H9 (cell line): Measurements from ENCODE around the gene RAD23B. TPM values are rescaled to one million over a fixed set of nuclear protein-coding genes. Genes with fewer than 3 reads are reported as not detected.

Source experiments
- DNase-seq: peaks from one replicate; pipeline ENCODE4 v3.0.0-alpha.2; 2017
- H2AFZ ChIP-seq: one replicate; pipeline ENCODE4 v1.6.1; 2013; ENCODE audit warnings: mild to moderate bottlenecking, low read length, control low read depth, moderate library complexity
- H2AK5ac ChIP-seq: 2 replicates; pipeline ENCODE4 v1.6.1; 2013; ENCODE audit warnings: low read length, control low read depth, mixed read lengths; ENCODE audit not compliant: insufficient read length
- H2BK120ac ChIP-seq: one replicate; pipeline ENCODE4 v1.6.1; 2013; ENCODE audit warnings: low read depth, mild to moderate bottlenecking, low read length, control low read depth, inconsistent platforms; ENCODE audit not compliant: poor library complexity, severe bottlenecking
- H2BK12ac ChIP-seq: 2 replicates; pipeline ENCODE4 v1.6.1; 2013; ENCODE audit warnings: low read length, control low read depth, mixed read lengths, low read depth; ENCODE audit not compliant: insufficient read length
- H2BK15ac ChIP-seq: 2 replicates; pipeline ENCODE4 v1.6.1; 2013; ENCODE audit warnings: low read depth, low read length, control low read depth
- H2BK20ac ChIP-seq: one replicate; pipeline ENCODE4 v1.6.1; 2013; ENCODE audit warnings: low read depth, mild to moderate bottlenecking, low read length, control low read depth, inconsistent platforms; ENCODE audit not compliant: poor library complexity, severe bottlenecking
- H2BK5ac ChIP-seq: 2 replicates; pipeline ENCODE4 v1.6.1; 2013; ENCODE audit warnings: low read length, control low read depth, mixed read lengths; ENCODE audit not compliant: insufficient read length
- H3K14ac ChIP-seq: 2 replicates; pipeline ENCODE4 v1.6.1; 2013; ENCODE audit warnings: low read length, control low read depth; ENCODE audit not compliant: insufficient read depth
- H3K18ac ChIP-seq: 2 replicates; pipeline ENCODE4 v1.6.1; 2013; ENCODE audit warnings: low read depth, mild to moderate bottlenecking, mixed read lengths, low read length, control low read depth; ENCODE audit not compliant: insufficient read length
- H3K23ac ChIP-seq: 2 replicates; pipeline ENCODE4 v1.6.1; 2013; ENCODE audit warnings: low read length, control low read depth, mixed read lengths, low read depth; ENCODE audit not compliant: insufficient read length
- H3K23me2 ChIP-seq: 2 replicates; pipeline ENCODE4 v1.6.1; 2013; ENCODE audit warnings: low read depth, mild to moderate bottlenecking, mixed read lengths, low read length, control low read depth; ENCODE audit not compliant: insufficient read length, poor library complexity, severe bottlenecking
- H3K27ac ChIP-seq: 2 replicates; pipeline ENCODE4 v1.5.1; 2013; ENCODE audit warnings: low read length, control low read depth, mixed read lengths, low read depth; ENCODE audit not compliant: insufficient read length
- H3K27me3 ChIP-seq: 2 replicates; pipeline ENCODE4 v1.6.1; 2013; ENCODE audit warnings: low read length, control low read depth, inconsistent platforms; ENCODE audit not compliant: insufficient read depth
- H3K4ac ChIP-seq: 2 replicates; pipeline ENCODE4 v1.6.1; 2013; ENCODE audit warnings: low read depth, mild to moderate bottlenecking, control low read depth, inconsistent platforms, low read length, moderate library complexity
- H3K4me1 ChIP-seq: 2 replicates; pipeline ENCODE4 v1.6.1; 2013; ENCODE audit warnings: low read length, control low read depth, inconsistent platforms; ENCODE audit not compliant: insufficient read depth
- H3K4me2 ChIP-seq: 2 replicates; pipeline ENCODE4 v1.6.1; 2013; ENCODE audit warnings: low read length, control low read depth, mixed read lengths; ENCODE audit not compliant: insufficient read length, insufficient read depth
- H3K56ac ChIP-seq: 2 replicates; pipeline ENCODE4 v1.6.1; 2013; ENCODE audit warnings: low read depth, mild to moderate bottlenecking, mixed read lengths, low read length, control low read depth; ENCODE audit not compliant: insufficient read length
- H3K79me1 ChIP-seq: 2 replicates; pipeline ENCODE4 v1.6.1; 2013; ENCODE audit warnings: low read depth, mild to moderate bottlenecking, moderate library complexity, low read length, control low read depth, inconsistent platforms; ENCODE audit not compliant: insufficient read depth, poor library complexity, severe bottlenecking
- H3K79me2 ChIP-seq: 2 replicates; pipeline ENCODE4 v1.6.1; 2013; ENCODE audit warnings: low read length, control low read depth, inconsistent platforms; ENCODE audit not compliant: insufficient read depth
- H3K9ac ChIP-seq: 2 replicates; pipeline ENCODE4 v1.6.1; 2013; ENCODE audit warnings: low read length, control low read depth, mixed read lengths; ENCODE audit not compliant: insufficient read length; ENCODE audit errors: extremely low read depth
- H3K9me3 ChIP-seq: one replicate; pipeline ENCODE4 v1.6.1; 2013; ENCODE audit warnings: low read depth, low read length, inconsistent platforms; ENCODE audit not compliant: control insufficient read depth
- H3T11ph ChIP-seq: one replicate; pipeline ENCODE4 v1.6.1; 2013; ENCODE audit warnings: mild to moderate bottlenecking, low read length, control low read depth, inconsistent platforms
- H4K20me1 ChIP-seq: one replicate; pipeline ENCODE4 v1.6.1; 2013; ENCODE audit not compliant: control insufficient read depth, insufficient read length, insufficient read depth
- H4K5ac ChIP-seq: 2 replicates; pipeline ENCODE4 v1.6.1; 2013; ENCODE audit warnings: low read depth, mild to moderate bottlenecking, mixed read lengths, low read length, control low read depth; ENCODE audit not compliant: insufficient read length
- H4K8ac ChIP-seq: replicated peaks from 2 replicates; pipeline ENCODE4 v1.6.1; 2013; ENCODE audit warnings: low read length, control low read depth, mixed read lengths, low read depth; ENCODE audit not compliant: insufficient read length
- H4K91ac ChIP-seq: 2 replicates; pipeline ENCODE4 v1.6.1; 2013; ENCODE audit warnings: low read depth, mild to moderate bottlenecking, moderate library complexity, mixed read lengths, low read length, control low read depth; ENCODE audit not compliant: insufficient read length
- H3K27ac Mint-ChIP-seq, 3 experiments: 2 replicates in 2 of 3; 3 replicates in 1 of 3; pipeline ENCODE4 v1.8.0; 2020 to 2021; ENCODE audit warnings: mixed read lengths in 3 of 3, mild to moderate bottlenecking in 1 of 3, moderate library complexity in 1 of 3
- H3K27me3 Mint-ChIP-seq: 2 replicates; pipeline ENCODE4 v1.8.0; 2021; ENCODE audit warnings: low read depth, mild to moderate bottlenecking, moderate library complexity, mixed read lengths
- H3K36me3 Mint-ChIP-seq, 3 experiments: 2 replicates in 2 of 3; 3 replicates in 1 of 3; pipeline ENCODE4 v1.8.0; 2020 to 2021; ENCODE audit warnings: low read depth in 3 of 3, mixed read lengths in 3 of 3; ENCODE audit not compliant: insufficient read depth in 1 of 3
- H3K4me1 Mint-ChIP-seq, 2 experiments: 2 replicates each; pipeline ENCODE4 v1.8.0; 2020; ENCODE audit warnings: mixed read lengths in 2 of 2
- H3K4me3 Mint-ChIP-seq, 2 experiments: 2 replicates in 1 of 2; 3 replicates in 1 of 2; pipeline ENCODE4 v1.8.0; 2020 to 2021; ENCODE audit warnings: mild to moderate bottlenecking in 2 of 2, mixed read lengths in 2 of 2, moderate library complexity in 1 of 2
- H3K9me3 Mint-ChIP-seq, 2 experiments: 2 replicates in 1 of 2; 3 replicates in 1 of 2; pipeline ENCODE4 v1.8.0; 2020; ENCODE audit warnings: mild to moderate bottlenecking in 2 of 2, mixed read lengths in 2 of 2, moderate library complexity in 1 of 2
- WGBS: extraction: QIAGEN DNeasy Blood & Tissue Kit; methylation state at CpG from one replicate; pipeline ENCODE4 v1.1.7; 2013; ENCODE audit warnings: missing lambda C conversion rate, low lambda C conversion rate, mixed read lengths; ENCODE audit not compliant: insufficient read length; ENCODE audit errors: extremely low coverage; 5-methylcytosine and 5-hydroxymethylcytosine counted together
- total RNA-seq: library from RNA; stranded (reverse); gene quantifications from 2 replicates; pipeline ENCODE4 v1.2.1, GENCODE V29; 2021
- TF ChIP-seq, protein P1 (sequence below): fragments of 200-600 bp; sonication (generic); conservative IDR thresholded peaks from 3 replicates; pipeline ENCODE4 v1.8.0; 2021; ENCODE audit warnings: antibody characterized with exemption, mild to moderate bottlenecking

Gene RAD23B
- total RNA-seq, 1 experiment from 2014 or later, result 154 TPM

DNA sequence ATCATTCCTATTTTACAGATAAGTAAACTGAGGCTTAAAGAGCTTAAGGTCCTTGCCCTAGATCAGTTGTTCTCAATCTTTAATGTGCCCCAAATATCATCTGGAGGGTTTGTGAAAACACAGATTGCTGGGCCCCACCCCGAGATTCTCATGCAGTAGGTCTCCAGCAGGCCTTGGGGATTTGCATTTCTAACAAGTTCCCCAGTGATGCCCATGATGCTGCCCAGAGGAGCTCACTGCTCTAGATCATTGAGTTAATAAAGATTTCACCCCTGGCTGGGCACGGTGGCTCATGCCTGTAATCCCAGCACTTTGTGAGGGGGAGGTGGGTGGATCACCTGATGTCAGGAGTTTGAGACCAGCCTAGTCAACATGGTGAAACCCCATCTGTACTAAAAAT lies 42.8 kb upstream of the RAD23B start:
- H3K23ac ChIP-seq, result no peak overlapping the region
- H3K27me3 ChIP-seq, result no peaks in the 10 kb centered on the region
- no peak overlapping the region for H2BK12ac ChIP-seq
- no peak for DNase-seq
- no CpG with 5 or more reads among the region's 2 CpGs for WGBS
- no peaks in the 10 kb centered on the region for H4K20me1 ChIP-seq
- no peak overlapping the region for H3K56ac ChIP-seq
- H3K79me1 ChIP-seq, result no peaks in the 10 kb centered on the region
- no peaks in the 10 kb centered on the region for H3K79me2 ChIP-seq
- no peak overlapping the region for H4K5ac ChIP-seq
- no peaks in the 10 kb centered on the region; the same call in 1 of the 2 replicates for H3K27me3 Mint-ChIP-seq
- no peaks in the 10 kb centered on the region for H3K9me3 ChIP-seq
- H3K18ac ChIP-seq, result no peak overlapping the region
- peaks cover 34% of the 10 kb centered on the region in 2 experiments for H3K4me1 Mint-ChIP-seq
- no peak overlapping the region for H2BK15ac ChIP-seq
- H2AK5ac ChIP-seq, result no peak overlapping the region
- no peak overlapping the region for H3K4me2 ChIP-seq
- no peak overlapping the region for H3K4ac ChIP-seq
- H3T11ph ChIP-seq, result no peak overlapping the region
- no peak overlapping the region for H2BK5ac ChIP-seq
- no peak overlapping the region for H2BK20ac ChIP-seq
- no peaks in the 10 kb centered on the region for H3K36me3 Mint-ChIP-seq
- no peak overlapping the region for H3K9ac ChIP-seq
- H3K27ac ChIP-seq, result no peak overlapping the region
- no peak overlapping the region for H2AFZ ChIP-seq
- no peak overlapping the region for H3K4me3 Mint-ChIP-seq
- H3K9me3 Mint-ChIP-seq, result no peaks in the 10 kb centered on the region
- H4K8ac ChIP-seq, result no peak overlapping the region
- H2BK120ac ChIP-seq, result no peak overlapping the region
- no peak overlapping the region; a peak in 1 of 7 replicates for H3K27ac Mint-ChIP-seq
- TF ChIP-seq, protein P1, sequence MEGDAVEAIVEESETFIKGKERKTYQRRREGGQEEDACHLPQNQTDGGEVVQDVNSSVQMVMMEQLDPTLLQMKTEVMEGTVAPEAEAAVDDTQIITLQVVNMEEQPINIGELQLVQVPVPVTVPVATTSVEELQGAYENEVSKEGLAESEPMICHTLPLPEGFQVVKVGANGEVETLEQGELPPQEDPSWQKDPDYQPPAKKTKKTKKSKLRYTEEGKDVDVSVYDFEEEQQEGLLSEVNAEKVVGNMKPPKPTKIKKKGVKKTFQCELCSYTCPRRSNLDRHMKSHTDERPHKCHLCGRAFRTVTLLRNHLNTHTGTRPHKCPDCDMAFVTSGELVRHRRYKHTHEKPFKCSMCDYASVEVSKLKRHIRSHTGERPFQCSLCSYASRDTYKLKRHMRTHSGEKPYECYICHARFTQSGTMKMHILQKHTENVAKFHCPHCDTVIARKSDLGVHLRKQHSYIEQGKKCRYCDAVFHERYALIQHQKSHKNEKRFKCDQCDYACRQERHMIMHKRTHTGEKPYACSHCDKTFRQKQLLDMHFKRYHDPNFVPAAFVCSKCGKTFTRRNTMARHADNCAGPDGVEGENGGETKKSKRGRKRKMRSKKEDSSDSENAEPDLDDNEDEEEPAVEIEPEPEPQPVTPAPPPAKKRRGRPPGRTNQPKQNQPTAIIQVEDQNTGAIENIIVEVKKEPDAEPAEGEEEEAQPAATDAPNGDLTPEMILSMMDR, result no peak
- no peaks in the 10 kb centered on the region for H3K23me2 ChIP-seq
- H3K4me1 ChIP-seq, result peaks cover 3% of the 10 kb centered on the region; the same call in 1 of the 2 replicates
- H4K91ac ChIP-seq, result no peak overlapping the region
- H3K14ac ChIP-seq, result no peak overlapping the region
